Retinal pigment epithelial cell (primary cell): ENCODE data around the gene LGALS16.
"Not testable (repeated sequence)": the region's sequence is repeated elsewhere in the genome, so short reads cannot be mapped to it uniquely, and the experiment has no call there.

Experiments used
- DNase-seq: peaks from one replicate; pipeline ENCODE4 v3.0.0-alpha.2; 2010; ENCODE audit warnings: low read depth
- H3K4me3 ChIP-seq: 2 replicates; pipeline ENCODE4 v1.5.1; 2011; ENCODE audit warnings: mild to moderate bottlenecking, low read length, control low read depth, moderate library complexity
- CTCF ChIP-seq: conservative IDR thresholded peaks from 2 replicates; pipeline ENCODE4 v1.5.1; 2011; ENCODE audit warnings: low read depth, low read length, control low read depth, inconsistent platforms

The LGALS16 gene

DNA sequence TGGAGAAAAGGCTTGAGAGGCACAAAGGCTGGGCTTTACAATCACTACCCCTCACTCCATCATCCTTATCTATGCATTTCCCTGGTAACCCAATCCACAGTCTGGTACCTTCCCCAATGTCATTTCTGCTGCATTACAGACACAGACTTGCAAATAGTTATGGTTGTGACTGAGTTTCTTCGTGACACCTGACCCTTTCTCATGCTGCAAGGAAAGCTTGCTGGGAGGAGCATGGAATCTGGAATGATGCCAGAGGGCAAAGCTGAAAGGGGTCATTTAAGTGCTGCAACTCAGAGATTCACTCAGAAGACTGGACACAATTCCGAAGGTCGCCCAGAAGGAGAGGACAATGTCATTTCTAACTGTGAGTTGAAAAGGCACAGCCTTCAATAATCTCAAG lies at the start of gene LGALS16:
TSS of gene LGALS16 (plus strand) at position 301 of the 400 bp plus-strand sequence. CDS start at position 350, 49 bp downstream.
- H3K4me3 ChIP-seq: no peak within 1 kb of the TSS
- no peak for DNase-seq
- no peak for TF ChIP-seq CTCF

- DNase-seq: no peak
- no peak for TF ChIP-seq CTCF
- H3K4me3 ChIP-seq: no peak overlapping the region
Measured at GRCh38 chr19:39607021-39607420, 48.7 kb upstream of the LGALS16 start.

DNA sequence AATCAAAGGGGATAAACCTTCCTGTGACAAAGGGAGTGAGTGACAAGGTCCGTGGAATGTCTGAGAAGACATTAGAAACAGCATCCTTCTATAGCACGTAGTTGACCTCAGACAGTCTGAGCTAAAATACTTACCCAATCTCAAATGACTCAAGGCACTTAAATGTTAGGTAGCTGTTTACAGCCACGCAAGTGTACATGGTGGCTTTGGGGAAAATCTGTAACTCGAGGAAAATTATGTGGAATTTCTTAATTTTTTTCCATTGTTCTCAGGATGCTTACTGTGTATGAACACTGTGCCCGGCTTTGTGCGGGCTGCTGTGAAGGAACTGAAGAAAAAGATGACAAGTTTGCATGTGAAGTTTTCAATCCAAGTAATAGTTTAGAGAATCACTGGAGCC lies 48.2 kb upstream of the LGALS16 start:
- no peak for DNase-seq
- no peak overlapping the region for H3K4me3 ChIP-seq
- TF ChIP-seq CTCF: no peak

GRCh38 chr19:39613597-39613996 lies 42.1 kb upstream of the LGALS16 start:
- no peak for TF ChIP-seq CTCF
- H3K4me3 ChIP-seq: no peak overlapping the region
- DNase-seq: no peak

GRCh38 chr19:39617745-39618144 lies 38.0 kb upstream of the LGALS16 start:
- no peak for TF ChIP-seq CTCF
- H3K4me3 ChIP-seq: no peak overlapping the region
- DNase-seq: no peak

DNA sequence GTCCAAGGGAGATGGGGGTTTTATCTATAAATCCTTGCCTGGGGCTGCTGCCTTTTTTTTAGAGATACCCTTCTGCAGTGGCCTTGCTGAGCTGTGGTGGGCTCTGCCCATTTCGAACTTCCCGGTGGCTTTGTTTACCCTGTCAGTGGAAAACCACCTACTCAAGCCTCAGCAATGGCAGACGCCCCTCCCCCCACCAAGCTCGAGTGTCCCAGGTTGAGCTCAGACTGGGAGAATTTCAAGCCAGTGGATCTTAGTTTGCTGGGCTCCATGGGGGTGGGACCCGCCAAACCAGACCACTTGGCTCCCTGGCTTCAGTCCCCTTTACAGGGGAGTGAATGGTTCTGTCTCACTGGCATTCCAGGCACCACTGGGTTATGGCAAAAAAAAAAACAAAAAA lies 31.8 kb upstream of the LGALS16 start:
- H3K4me3 ChIP-seq: no peak overlapping the region
- no peak for DNase-seq
- no peak for TF ChIP-seq CTCF

- not testable (repeated sequence) for DNase-seq, H3K4me3 ChIP-seq
Measured at GRCh38 chr19:39627631-39628030, 28.1 kb upstream of the LGALS16 start.

- no peak for TF ChIP-seq CTCF
- H3K4me3 ChIP-seq: no peak overlapping the region
- no peak for DNase-seq
Measured at GRCh38 chr19:39631178-39631577, 24.5 kb upstream of the LGALS16 start.
